ENCODE results near the gene KISS1. TPM values are rescaled to one million over a fixed set of nuclear protein-coding genes. Genes with fewer than 3 reads are reported as not detected.

The KISS1 gene
- total and polyA plus RNA-seq, 2 donors (not counting 1 experiment from before 2014, with no cell fraction given): 0.17 to 0.52 TPM

- no peak overlapping the region for H3K9ac ChIP-seq (ENCODE audit: insufficient read depth, low read length)
- H3K79me2 ChIP-seq (ENCODE audit: control insufficient read depth, insufficient read depth, low read length): no peaks in the 10 kb centered on the region
- H3K36me3 ChIP-seq (ENCODE audit: control insufficient read depth, insufficient read depth, low read length): no peaks in the 10 kb centered on the region
- no peak overlapping the region for H3K27ac ChIP-seq (ENCODE audit: insufficient read depth, low read length)
- H3K4me3 ChIP-seq (replicated peaks in 1 of 4; ENCODE audit: control extremely low read depth in 1 of 4, insufficient read depth in 1 of 4, low read depth in 3 of 4, low read length in 4 of 4): no peak overlapping the region
- H2AFZ ChIP-seq (ENCODE audit: low read length): no peak overlapping the region
- H4K20me1 ChIP-seq (ENCODE audit: control insufficient read depth, extremely low read depth, insufficient read depth, low read length): no peaks in the 10 kb centered on the region
- no peaks in the 10 kb centered on the region for H3K4me1 ChIP-seq (ENCODE audit: control insufficient read depth, extremely low read depth, insufficient read depth, low read length)
- no peak for DNase-seq (ENCODE audit: low read depth in 2 of 2)
- TF ChIP-seq EZH2 (IDR thresholded peaks at IDR 0.05; ENCODE audit: low read length, missing control alignments) (no peak), CTCF (conservative IDR thresholded peaks at IDR 0.05 in 1 of 2, IDR thresholded peaks at IDR 0.05 in 1 of 2; ENCODE audit: low read depth in 1 of 2, low read length in 2 of 2) (no peak)
- no peaks in the 10 kb centered on the region for H3K9me3 ChIP-seq (ENCODE audit: control insufficient read depth, insufficient read depth, low read depth, low read length)
- H3K4me2 ChIP-seq (ENCODE audit: extremely low read depth, insufficient read depth, low read length): no peak overlapping the region
- peaks cover 21% of the 10 kb centered on the region for H3K27me3 ChIP-seq (ENCODE audit: control insufficient read depth, insufficient read depth, low read length)
Observed at GRCh38 chr1:204211046-204211445, 14.8 kb upstream of the KISS1 start.

- Histone ChIP-seq H3K4me2 (ENCODE audit: extremely low read depth, insufficient read depth, low read length) (no peak overlapping the region), H3K79me2 (ENCODE audit: control insufficient read depth, insufficient read depth, low read length) (no peaks in the 10 kb centered on the region), H3K27ac (ENCODE audit: insufficient read depth, low read length) (no peak overlapping the region), H3K4me1 (ENCODE audit: control insufficient read depth, extremely low read depth, insufficient read depth, low read length) (no peaks in the 10 kb centered on the region), H3K27me3 (ENCODE audit: control insufficient read depth, insufficient read depth, low read length) (peaks cover 13% of the 10 kb centered on the region), H3K36me3 (ENCODE audit: control insufficient read depth, insufficient read depth, low read length) (no peaks in the 10 kb centered on the region), H2AFZ (ENCODE audit: low read length) (no peak overlapping the region), H3K4me3 (replicated peaks in 1 of 4; ENCODE audit: control extremely low read depth in 1 of 4, insufficient read depth in 1 of 4, low read depth in 3 of 4, low read length in 4 of 4) (no peak overlapping the region), H4K20me1 (ENCODE audit: control insufficient read depth, extremely low read depth, insufficient read depth, low read length) (no peaks in the 10 kb centered on the region), H3K9me3 (ENCODE audit: control insufficient read depth, insufficient read depth, low read depth, low read length) (no peaks in the 10 kb centered on the region), H3K9ac (ENCODE audit: insufficient read depth, low read length) (no peak overlapping the region)
- DNase-seq (ENCODE audit: low read depth in 2 of 2): peak; percentile 9 to 12
- TF ChIP-seq EZH2 (IDR thresholded peaks at IDR 0.05; ENCODE audit: low read length, missing control alignments) (no peak), CTCF (conservative IDR thresholded peaks at IDR 0.05 in 1 of 2, IDR thresholded peaks at IDR 0.05 in 1 of 2; ENCODE audit: low read depth in 1 of 2, low read length in 2 of 2) (peak; percentile 81 to 95)
Observed at GRCh38 chr1:204207136-204207616, 10.9 kb upstream of the KISS1 start.

GRCh38 chr1:204206121-204206520 is 9.8 kb upstream of the KISS1 start:
- peaks cover 12% of the 10 kb centered on the region for H3K27me3 ChIP-seq (ENCODE audit: control insufficient read depth, insufficient read depth, low read length)
- TF ChIP-seq EZH2 (IDR thresholded peaks at IDR 0.05; ENCODE audit: low read length, missing control alignments): no peak
- TF ChIP-seq CTCF (conservative IDR thresholded peaks at IDR 0.05 in 1 of 2, IDR thresholded peaks at IDR 0.05 in 1 of 2; ENCODE audit: low read depth in 1 of 2, low read length in 2 of 2): peak in 1 of 2 donors; percentile 36

More at GRCh38 chr1:204206121-204206520, 9.8 kb upstream of the KISS1 start:
- Histone ChIP-seq H3K9me3 (ENCODE audit: control insufficient read depth, insufficient read depth, low read depth, low read length) (no peaks in the 10 kb centered on the region), H2AFZ (ENCODE audit: low read length) (no peak overlapping the region), H4K20me1 (ENCODE audit: control insufficient read depth, extremely low read depth, insufficient read depth, low read length) (no peaks in the 10 kb centered on the region), H3K4me3 (replicated peaks in 1 of 4; ENCODE audit: control extremely low read depth in 1 of 4, insufficient read depth in 1 of 4, low read depth in 3 of 4, low read length in 4 of 4) (no peak overlapping the region), H3K27ac (ENCODE audit: insufficient read depth, low read length) (no peak overlapping the region), H3K36me3 (ENCODE audit: control insufficient read depth, insufficient read depth, low read length) (no peaks in the 10 kb centered on the region), H3K4me2 (ENCODE audit: extremely low read depth, insufficient read depth, low read length) (no peak overlapping the region), H3K79me2 (ENCODE audit: control insufficient read depth, insufficient read depth, low read length) (no peaks in the 10 kb centered on the region), H3K9ac (ENCODE audit: insufficient read depth, low read length) (no peak overlapping the region), H3K4me1 (ENCODE audit: control insufficient read depth, extremely low read depth, insufficient read depth, low read length) (no peaks in the 10 kb centered on the region)
- peak in 1 of 2 donors; percentile 4 for DNase-seq (ENCODE audit: low read depth in 2 of 2)
